Endothelial cell (in vitro differentiated cells): ENCODE data around the gene ZNF423. TPM values are rescaled to one million over a fixed set of nuclear protein-coding genes. Genes with fewer than 3 reads are reported as not detected.

ENCODE experiments used
- DNase-seq: peaks from one replicate; pipeline ENCODE4 v3.0.0; 2021; ENCODE audit warnings: low spot score
- H3K27ac Mint-ChIP-seq: one replicate; pipeline ENCODE4 v1.8.0; 2021; ENCODE audit warnings: mixed read lengths, inconsistent platforms; ENCODE audit not compliant: unreplicated experiment
- H3K27me3 Mint-ChIP-seq: one replicate; pipeline ENCODE4 v1.8.0; 2021; ENCODE audit warnings: mild to moderate bottlenecking, moderate library complexity, mixed read lengths, inconsistent platforms; ENCODE audit not compliant: unreplicated experiment
- H3K36me3 Mint-ChIP-seq: one replicate; pipeline ENCODE4 v1.8.0; 2021; ENCODE audit warnings: mild to moderate bottlenecking, low read depth, mixed read lengths, inconsistent platforms; ENCODE audit not compliant: unreplicated experiment
- H3K4me1 Mint-ChIP-seq: one replicate; pipeline ENCODE4 v1.8.0; 2021; ENCODE audit warnings: mild to moderate bottlenecking, mixed read lengths, inconsistent platforms; ENCODE audit not compliant: unreplicated experiment
- H3K4me3 Mint-ChIP-seq: one replicate; pipeline ENCODE4 v1.8.0; 2021; ENCODE audit warnings: mild to moderate bottlenecking, mixed read lengths, inconsistent platforms; ENCODE audit not compliant: unreplicated experiment
- H3K9me3 Mint-ChIP-seq: one replicate; pipeline ENCODE4 v1.8.0; 2021; ENCODE audit warnings: mixed read lengths, inconsistent platforms; ENCODE audit not compliant: unreplicated experiment
- CTCF ChIP-seq: fragments of 200-600 bp; sonication (generic); IDR thresholded peaks from one replicate; pipeline ENCODE4 v1.5.0; 2021; ENCODE audit warnings: antibody characterized with exemption; ENCODE audit not compliant: unreplicated experiment
- long read RNA-seq: library from polyadenylated mRNA; unstranded; transcript quantifications from one replicate; pipeline ENCODE4 v2.0.0, GENCODE V29; 2020; ENCODE audit not compliant: unreplicated experiment
- total RNA-seq: library from RNA; stranded (reverse); fragmentation: NEBNext Ultra II Directional; extraction: Animal tissue kit (Norgen Biotek cat#: 25700); gene quantifications from one replicate; pipeline ENCODE4 v1.2.1, GENCODE V29; 2021; ENCODE audit not compliant: unreplicated experiment

Gene ZNF423
- total RNA-seq = 44.8 TPM
- long read RNA-seq, partial matches to known transcripts = 4 of 6 reads
- long read RNA-seq, other reads (novel, unspliced or antisense) = 2 of 6 reads

GRCh38 chr16:49855822-49856671 is at the start of gene ZNF423:
ZNF423 (minus strand) TSS chr16:49856112; CDS start chr16:49855774, 338 bp downstream.
- no peak for TF ChIP-seq CTCF
- Mint-ChIP-seq H3K4me3 (peak within 1 kb of the TSS; percentile 90), H3K27ac (no peak within 1 kb of the TSS), H3K27me3 (peaks cover 13% of the 10 kb centered on the region), H3K36me3 (peaks cover 7% of the 10 kb centered on the region), H3K4me1 (peaks cover 37% of the 10 kb centered on the region), H3K9me3 (no peaks in the 10 kb centered on the region)
- DNase-seq = peak; percentile 53

GRCh38 chr16:49904348-49905062 is 48.6 kb upstream of the ZNF423 start:
- Mint-ChIP-seq H3K4me1 (peaks cover 4% of the 10 kb centered on the region), H3K27ac (no peak overlapping the region), H3K36me3 (no peaks in the 10 kb centered on the region), H3K27me3 (peaks cover 5% of the 10 kb centered on the region), H3K9me3 (no peaks in the 10 kb centered on the region), H3K4me3 (no peak overlapping the region)
- no peak for DNase-seq
- no peak for TF ChIP-seq CTCF

GRCh38 chr16:49902908-49903307 is 47.0 kb upstream of the ZNF423 start:
- H3K27me3 Mint-ChIP-seq = peaks cover 2% of the 10 kb centered on the region
- H3K36me3 Mint-ChIP-seq = no peaks in the 10 kb centered on the region
- H3K9me3 Mint-ChIP-seq = no peaks in the 10 kb centered on the region
- TF ChIP-seq CTCF = no peak
- H3K27ac Mint-ChIP-seq = no peak overlapping the region
- peaks cover 4% of the 10 kb centered on the region for H3K4me1 Mint-ChIP-seq
- H3K4me3 Mint-ChIP-seq = no peak overlapping the region
- DNase-seq = no peak

GRCh38 chr16:49901711-49902110 is 45.8 kb upstream of the ZNF423 start:
- H3K4me1 Mint-ChIP-seq = peaks cover 12% of the 10 kb centered on the region
- TF ChIP-seq CTCF = no peak
- no peak overlapping the region for H3K27ac Mint-ChIP-seq
- H3K27me3 Mint-ChIP-seq = no peaks in the 10 kb centered on the region
- H3K36me3 Mint-ChIP-seq = no peaks in the 10 kb centered on the region
- no peaks in the 10 kb centered on the region for H3K9me3 Mint-ChIP-seq
- no peak overlapping the region for H3K4me3 Mint-ChIP-seq
- no peak for DNase-seq

- no peaks in the 10 kb centered on the region for H3K27me3 Mint-ChIP-seq
- H3K4me1 Mint-ChIP-seq = peaks cover 17% of the 10 kb centered on the region
- no peaks in the 10 kb centered on the region for H3K9me3 Mint-ChIP-seq
- no peak for DNase-seq
- no peak overlapping the region for H3K4me3 Mint-ChIP-seq
- TF ChIP-seq CTCF = no peak
- no peaks in the 10 kb centered on the region for H3K36me3 Mint-ChIP-seq
- H3K27ac Mint-ChIP-seq = no peak overlapping the region
Measured at GRCh38 chr16:49900875-49901274, 45.0 kb upstream of the ZNF423 start.
